Type B pancreatic cell (in vitro differentiated cells): ENCODE data around the gene CIT. TPM values are rescaled to one million over a fixed set of nuclear protein-coding genes. Genes with fewer than 3 reads are reported as not detected.

Experiments
- DNase-seq: peaks from one replicate; pipeline ENCODE4 v3.0.0; 2021; ENCODE audit warnings: mixed read lengths; ENCODE audit not compliant: unreplicated experiment; ENCODE audit errors: extremely low spot score
- H3K27ac Mint-ChIP-seq: 2 replicates; pipeline ENCODE4 v1.8.0; 2021; ENCODE audit warnings: mild to moderate bottlenecking, mixed read lengths
- H3K27me3 Mint-ChIP-seq: 2 replicates; pipeline ENCODE4 v1.8.0; 2021; ENCODE audit warnings: mixed read lengths
- H3K36me3 Mint-ChIP-seq: 2 replicates; pipeline ENCODE4 v1.8.0; 2021; ENCODE audit warnings: mixed read lengths
- H3K4me1 Mint-ChIP-seq: one replicate; pipeline ENCODE4 v1.8.0; 2021; ENCODE audit warnings: mixed read lengths; ENCODE audit not compliant: unreplicated experiment
- H3K4me3 Mint-ChIP-seq: 2 replicates; pipeline ENCODE4 v1.8.0; 2021; ENCODE audit warnings: mild to moderate bottlenecking, mixed read lengths
- H3K9me3 Mint-ChIP-seq: 2 replicates; pipeline ENCODE4 v1.8.0; 2021; ENCODE audit warnings: mixed read lengths
- CTCF ChIP-seq: fragments of 200-600 bp; sonication (generic); conservative IDR thresholded peaks from 2 replicates; pipeline ENCODE4 v1.5.0; 2021; ENCODE audit warnings: antibody characterized with exemption, mild to moderate bottlenecking
- total RNA-seq: library from RNA; stranded (reverse); gene quantifications from 2 replicates; pipeline ENCODE4 v1.2.1, GENCODE V29; 2021; ENCODE audit warnings: low replicate concordance

Gene CIT
- total RNA-seq, 1 donor from 2014 or later, result 50.9 TPM

GRCh38 chr12:119758722-119759121, 118.4 kb downstream of the CIT start:
- DNase-seq, result no peak
- H3K27me3 Mint-ChIP-seq, result no peaks in the 10 kb centered on the region
- no peaks in the 10 kb centered on the region for H3K4me1 Mint-ChIP-seq
- H3K36me3 Mint-ChIP-seq, result peaks cover 14% of the 10 kb centered on the region
- H3K9me3 Mint-ChIP-seq, result no peaks in the 10 kb centered on the region
- no peak overlapping the region for H3K4me3 Mint-ChIP-seq
- no peak for TF ChIP-seq CTCF
- no peak overlapping the region for H3K27ac Mint-ChIP-seq

- no peak for TF ChIP-seq CTCF
- Mint-ChIP-seq H3K9me3 (no peaks in the 10 kb centered on the region), H3K27ac (no peak overlapping the region), H3K36me3 (peaks cover 14% of the 10 kb centered on the region), H3K4me1 (no peaks in the 10 kb centered on the region), H3K4me3 (no peak overlapping the region), H3K27me3 (no peaks in the 10 kb centered on the region)
- DNase-seq, result no peak
These were observed 118.9 kb downstream of the CIT start for GRCh38 chr12:119758234-119758633.

GRCh38 chr12:119751961-119752360, 125.2 kb downstream of the CIT start:
- Mint-ChIP-seq H3K4me1 (peaks cover 7% of the 10 kb centered on the region), H3K36me3 (peaks cover 13% of the 10 kb centered on the region), H3K27me3 (no peaks in the 10 kb centered on the region), H3K9me3 (no peaks in the 10 kb centered on the region), H3K4me3 (no peak overlapping the region), H3K27ac (no peak overlapping the region)
- no peak for DNase-seq
- TF ChIP-seq CTCF, result no peak

- TF ChIP-seq CTCF, result no peak
- DNase-seq, result no peak
- Mint-ChIP-seq H3K4me1 (peaks cover 7% of the 10 kb centered on the region), H3K36me3 (peaks cover 31% of the 10 kb centered on the region), H3K27ac (no peak overlapping the region), H3K4me3 (no peak overlapping the region), H3K9me3 (peaks cover 7% of the 10 kb centered on the region), H3K27me3 (no peaks in the 10 kb centered on the region)
These were observed 127.5 kb downstream of the CIT start for GRCh38 chr12:119749666-119750065.

- H3K36me3 Mint-ChIP-seq, result peaks cover 40% of the 10 kb centered on the region
- no peaks in the 10 kb centered on the region for H3K27me3 Mint-ChIP-seq
- H3K4me1 Mint-ChIP-seq, result peaks cover 7% of the 10 kb centered on the region
- no peak for DNase-seq
- H3K9me3 Mint-ChIP-seq, result peaks cover 15% of the 10 kb centered on the region
- no peak overlapping the region for H3K27ac Mint-ChIP-seq
- no peak for TF ChIP-seq CTCF
- H3K4me3 Mint-ChIP-seq, result no peak overlapping the region
These were observed 128.6 kb downstream of the CIT start for GRCh38 chr12:119748497-119748896.

GRCh38 chr12:119746169-119746568, 131.0 kb downstream of the CIT start:
- no peak for DNase-seq
- H3K9me3 Mint-ChIP-seq, result peaks cover 15% of the 10 kb centered on the region
- no peak overlapping the region for H3K27ac Mint-ChIP-seq
- no peaks in the 10 kb centered on the region for H3K27me3 Mint-ChIP-seq
- no peak for TF ChIP-seq CTCF
- H3K36me3 Mint-ChIP-seq, result peaks cover 48% of the 10 kb centered on the region
- peaks cover 7% of the 10 kb centered on the region for H3K4me1 Mint-ChIP-seq
- H3K4me3 Mint-ChIP-seq, result no peak overlapping the region
